AG08396 (cell line): ENCODE measurements around the gene GPR137B.
"Not testable (repeated sequence)": the region's sequence is repeated elsewhere in the genome, so short reads cannot be mapped to it uniquely, and the experiment has no call there.

Source experiments
- DNase-seq: peaks from one replicate; pipeline ENCODE4 v3.0.0; 2012; ENCODE audit warnings: low spot score, mixed read lengths

Gene GPR137B, protein sequence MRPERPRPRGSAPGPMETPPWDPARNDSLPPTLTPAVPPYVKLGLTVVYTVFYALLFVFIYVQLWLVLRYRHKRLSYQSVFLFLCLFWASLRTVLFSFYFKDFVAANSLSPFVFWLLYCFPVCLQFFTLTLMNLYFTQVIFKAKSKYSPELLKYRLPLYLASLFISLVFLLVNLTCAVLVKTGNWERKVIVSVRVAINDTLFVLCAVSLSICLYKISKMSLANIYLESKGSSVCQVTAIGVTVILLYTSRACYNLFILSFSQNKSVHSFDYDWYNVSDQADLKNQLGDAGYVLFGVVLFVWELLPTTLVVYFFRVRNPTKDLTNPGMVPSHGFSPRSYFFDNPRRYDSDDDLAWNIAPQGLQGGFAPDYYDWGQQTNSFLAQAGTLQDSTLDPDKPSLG

DNA sequence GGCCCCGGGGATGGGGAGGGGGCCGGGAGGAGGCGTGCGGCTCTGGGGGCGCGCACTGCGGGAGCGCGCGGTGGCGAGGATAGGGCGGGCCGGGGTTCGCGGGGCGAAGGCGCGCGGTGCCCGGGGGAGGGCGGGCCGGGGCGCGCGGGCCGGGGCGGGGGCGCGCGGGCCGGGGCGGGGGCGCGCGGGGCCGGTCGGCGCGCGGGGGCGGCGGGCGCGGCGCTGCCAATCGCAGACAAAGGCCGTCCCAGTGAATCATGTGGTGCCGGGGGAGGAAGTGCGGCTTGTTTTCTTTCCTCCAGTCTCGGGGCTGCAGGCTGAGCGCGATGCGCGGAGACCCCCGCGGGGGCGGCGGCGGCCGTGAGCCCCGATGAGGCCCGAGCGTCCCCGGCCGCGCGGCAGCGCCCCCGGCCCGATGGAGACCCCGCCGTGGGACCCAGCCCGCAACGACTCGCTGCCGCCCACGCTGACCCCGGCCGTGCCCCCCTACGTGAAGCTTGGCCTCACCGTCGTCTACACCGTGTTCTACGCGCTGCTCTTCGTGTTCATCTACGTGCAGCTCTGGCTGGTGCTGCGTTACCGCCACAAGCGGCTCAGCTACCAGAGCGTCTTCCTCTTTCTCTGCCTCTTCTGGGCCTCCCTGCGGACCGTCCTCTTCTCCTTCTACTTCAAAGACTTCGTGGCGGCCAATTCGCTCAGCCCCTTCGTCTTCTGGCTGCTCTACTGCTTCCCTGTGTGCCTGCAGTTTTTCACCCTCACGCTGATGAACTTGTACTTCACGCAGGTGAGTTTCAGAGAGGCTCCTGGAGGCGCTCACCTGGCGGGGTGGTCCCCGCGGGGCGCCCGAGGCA, at the start of gene GPR137B:
Gene GPR137B (plus strand): TSS at position 287 of the 851 bp plus-strand sequence. CDS start 84 bp downstream, at position 371.
- DNase-seq = peak; percentile 88

DNA sequence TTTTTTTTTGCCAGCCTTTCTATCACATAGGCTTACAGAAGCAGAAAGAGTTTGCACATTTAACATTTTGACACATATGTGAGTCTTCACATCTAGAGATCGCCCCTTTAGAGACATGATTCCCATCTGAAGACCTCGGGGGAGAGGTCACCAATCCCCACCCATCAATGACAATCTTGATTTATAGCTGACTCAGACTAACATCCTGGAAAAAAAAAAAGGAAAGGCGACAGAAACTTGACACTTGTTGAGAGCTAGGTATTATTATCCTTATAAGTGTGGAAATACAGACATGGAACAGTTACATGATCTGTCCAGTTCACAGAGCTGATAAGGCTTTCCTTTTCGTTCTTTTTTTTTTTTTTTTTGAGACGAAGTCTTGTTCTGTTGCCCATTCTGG, 49.4 kb upstream of the GPR137B start:
- no peak for DNase-seq

DNA sequence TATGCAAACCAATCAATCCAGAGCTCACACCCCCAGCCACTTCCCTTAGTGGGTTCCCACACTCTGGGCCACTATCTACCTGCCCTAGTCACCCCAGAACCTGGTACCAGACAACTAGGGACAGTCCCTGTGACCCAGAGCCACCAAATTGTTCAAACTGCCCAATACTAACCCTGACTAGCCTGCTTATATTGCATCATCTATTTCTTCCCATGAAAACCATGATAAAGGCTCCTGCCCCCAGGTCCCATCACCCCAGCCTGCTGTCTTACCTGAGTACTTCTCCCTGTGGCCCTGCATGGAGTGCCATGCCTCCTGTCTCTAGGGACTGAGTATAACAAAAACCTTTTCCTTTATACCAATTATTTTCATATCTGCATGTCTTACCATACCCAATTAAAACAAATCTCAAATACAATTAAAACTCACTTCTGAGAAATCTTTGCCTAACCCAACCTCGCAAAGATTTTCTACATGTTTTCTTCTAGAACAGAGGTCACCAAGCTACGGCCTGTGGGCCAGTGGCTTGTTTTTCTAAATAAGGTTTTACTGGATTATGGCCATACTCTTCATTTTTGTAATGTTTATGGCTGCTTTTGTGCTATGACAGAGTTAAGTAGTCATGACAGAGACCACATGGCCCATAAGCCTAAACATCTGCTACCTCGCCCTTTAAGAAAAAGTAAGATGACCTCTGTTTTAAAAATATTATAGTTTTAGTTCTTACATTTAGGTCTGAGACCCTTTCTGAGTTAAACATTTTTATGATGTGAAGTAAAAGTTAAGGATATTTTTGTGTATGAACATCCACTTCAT, 46.4 kb upstream of the GPR137B start:
- no peak for DNase-seq

DNA sequence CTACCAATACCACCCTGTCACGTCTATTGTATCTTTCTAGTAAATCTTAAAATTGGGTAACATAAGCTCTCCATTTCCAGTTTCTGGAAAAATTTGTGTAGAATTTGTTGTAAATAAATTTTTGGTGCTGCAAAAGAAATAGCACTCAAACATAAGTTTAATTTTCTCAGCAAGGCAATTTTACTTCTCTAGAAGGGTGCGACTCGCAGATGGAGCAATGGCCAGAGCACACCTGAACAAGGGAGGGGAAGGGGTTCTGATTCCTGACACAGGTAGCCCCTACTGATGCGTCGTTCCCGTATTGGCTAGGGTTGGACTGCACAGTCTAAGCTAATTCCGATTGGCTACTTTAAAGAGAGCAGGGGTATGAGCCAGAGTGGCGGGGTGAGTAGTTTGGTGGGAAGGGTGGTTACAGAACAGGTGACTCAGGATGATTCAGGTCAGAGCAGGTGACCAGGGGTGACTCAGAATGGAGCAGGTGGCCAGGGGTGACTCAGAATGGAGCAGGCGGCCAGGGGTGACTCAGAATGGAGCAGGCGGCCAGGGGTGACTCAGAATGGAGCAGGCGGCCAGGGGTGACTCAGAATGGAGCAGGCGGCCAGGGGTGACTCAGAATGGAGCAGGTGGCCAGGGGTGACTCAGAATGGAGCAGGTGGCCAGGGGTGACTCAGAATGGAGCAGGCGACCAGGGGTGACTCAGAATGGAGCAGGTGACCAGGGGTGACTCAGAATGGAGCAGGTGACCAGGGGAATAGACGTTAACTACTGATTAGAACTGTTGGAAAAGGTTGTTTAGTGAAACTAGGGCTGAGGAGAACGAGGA, 45.5 kb upstream of the GPR137B start:
- DNase-seq = not testable (repeated sequence)

DNA sequence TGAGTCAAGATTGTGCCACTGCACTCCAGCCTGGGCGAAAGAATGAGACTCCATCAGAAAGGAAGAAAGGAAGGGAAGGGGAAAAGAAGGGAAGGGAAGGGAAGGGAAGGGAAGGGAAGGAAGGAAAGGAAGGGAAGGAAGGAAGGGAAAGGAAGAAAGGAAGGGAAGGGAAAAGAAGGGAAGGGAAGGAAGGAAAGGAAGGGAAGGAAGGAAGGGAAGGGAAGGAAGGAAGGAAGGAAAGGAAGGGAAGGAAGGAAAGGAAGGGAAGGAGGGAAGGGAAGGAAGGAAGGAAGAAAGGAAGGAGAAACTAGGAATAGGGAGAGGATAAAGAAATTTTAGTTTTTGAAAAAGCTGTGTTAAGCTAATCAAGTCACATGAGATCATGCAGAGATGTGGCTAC, 44.1 kb upstream of the GPR137B start:
- DNase-seq = no peak

DNA sequence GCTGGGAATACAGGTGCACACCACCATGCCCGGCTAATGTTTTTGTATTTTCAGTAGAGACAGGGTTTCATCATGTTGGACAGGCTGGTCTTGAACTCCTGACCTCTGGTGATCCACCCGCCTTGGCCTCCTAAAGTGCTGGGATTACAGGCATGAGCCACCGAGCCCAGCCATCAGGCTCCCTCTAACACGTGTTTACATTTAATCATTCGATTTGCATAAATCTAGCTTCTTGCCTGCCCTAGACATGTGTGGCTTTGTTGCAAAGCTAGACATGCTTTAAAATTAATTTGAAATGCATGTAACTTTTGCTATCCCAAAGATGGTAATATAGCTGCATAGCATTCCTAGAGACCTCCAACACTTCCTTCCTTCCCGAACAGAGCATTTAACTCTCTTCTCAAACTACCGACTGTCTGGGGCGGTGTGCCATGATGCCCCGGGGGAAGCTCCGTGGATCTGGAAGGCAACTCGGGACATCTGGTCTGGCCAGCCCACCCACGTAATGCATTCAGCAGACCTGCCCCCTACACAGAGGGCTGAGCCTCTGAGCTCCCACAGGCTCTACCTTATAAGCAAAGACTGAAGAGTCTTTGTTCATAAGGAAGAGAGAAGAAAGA, 42.9 kb upstream of the GPR137B start:
- no peak for DNase-seq

DNA sequence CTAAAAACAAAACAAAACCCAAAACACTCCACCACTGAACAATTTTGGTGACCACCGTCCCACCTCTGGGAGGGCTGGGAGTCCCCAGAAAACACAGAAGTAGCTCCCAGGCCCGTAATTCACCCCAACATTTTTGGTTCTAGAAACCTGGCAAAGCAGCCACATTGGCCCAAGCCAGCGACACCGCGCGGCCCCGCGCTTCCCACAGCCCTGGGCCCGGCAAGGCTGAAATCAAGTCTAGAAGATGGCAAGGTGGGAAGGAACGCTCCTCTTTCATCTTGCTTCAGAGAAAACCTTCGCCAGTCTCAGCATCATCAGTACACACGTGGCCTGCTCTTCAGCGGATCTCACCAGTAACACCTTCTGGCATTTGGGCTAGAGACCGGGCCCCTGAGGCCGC, 41.5 kb upstream of the GPR137B start:
- no peak for DNase-seq

DNA sequence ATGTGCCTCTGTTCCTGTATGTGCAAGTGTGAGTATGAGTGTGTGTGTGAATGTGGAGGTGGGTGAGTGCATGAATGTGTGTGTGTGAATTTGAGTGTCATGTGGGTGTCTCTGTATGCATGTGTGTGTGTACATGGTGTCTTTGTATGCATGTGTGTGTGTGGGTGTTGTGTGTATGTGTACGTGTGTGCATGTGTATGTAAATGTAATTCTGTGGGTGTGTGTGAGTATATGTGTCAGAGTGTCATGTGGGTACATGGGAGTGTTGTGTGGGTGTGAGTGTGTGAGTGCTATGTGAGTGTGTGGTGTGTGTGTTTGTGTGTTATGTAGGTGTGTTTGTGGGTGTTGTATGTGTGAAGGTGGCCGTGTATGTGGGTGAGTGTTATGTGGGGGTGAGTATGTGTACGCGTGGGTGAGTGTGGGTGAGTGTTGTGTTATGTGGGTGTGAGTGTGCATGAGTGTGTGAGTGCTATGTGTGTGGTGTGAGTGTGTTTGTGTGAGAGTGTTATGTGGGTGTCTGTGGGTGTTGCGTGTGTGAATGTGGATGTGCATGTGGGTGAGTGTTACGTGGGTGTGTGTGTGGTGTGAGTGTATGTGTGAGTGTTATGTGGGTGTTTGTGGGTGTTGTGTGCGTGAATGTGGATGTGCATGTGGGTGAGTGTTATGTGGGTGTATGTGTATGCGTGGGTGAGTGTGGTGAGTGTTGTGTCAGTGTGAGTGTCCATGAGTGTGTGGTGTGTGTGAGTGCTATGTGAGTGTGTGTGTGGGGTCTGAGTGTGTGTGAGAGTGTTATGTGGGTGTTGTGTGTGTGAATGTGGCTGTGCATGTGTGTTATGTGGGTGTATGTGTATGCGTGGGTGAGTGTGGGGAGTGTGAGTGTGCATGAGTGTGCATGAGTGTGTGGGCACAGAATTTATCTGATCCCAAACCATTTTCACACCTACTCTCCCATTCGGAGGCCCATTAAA, 40.8 kb upstream of the GPR137B start:
- DNase-seq = no peak

DNA sequence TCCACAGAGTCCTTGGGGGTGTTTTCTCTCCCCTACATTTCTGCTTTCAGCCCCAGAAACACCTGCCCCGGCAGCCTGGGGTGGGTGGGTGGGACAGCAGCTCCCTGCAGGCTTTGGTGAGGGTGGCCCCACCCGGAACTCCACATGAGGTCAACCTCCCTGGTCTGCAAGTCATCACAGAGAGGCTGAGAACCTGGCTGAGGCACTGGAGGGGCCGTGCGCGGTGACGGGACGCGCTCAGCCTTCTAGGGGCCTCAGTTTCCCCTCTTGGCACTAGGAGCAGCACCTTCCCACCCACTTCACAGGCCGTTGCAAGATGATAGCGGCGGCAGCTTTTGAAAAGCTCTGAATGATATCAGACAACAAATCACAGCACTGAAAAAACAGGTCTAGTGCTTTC, 39.7 kb upstream of the GPR137B start:
- DNase-seq = no peak

DNA sequence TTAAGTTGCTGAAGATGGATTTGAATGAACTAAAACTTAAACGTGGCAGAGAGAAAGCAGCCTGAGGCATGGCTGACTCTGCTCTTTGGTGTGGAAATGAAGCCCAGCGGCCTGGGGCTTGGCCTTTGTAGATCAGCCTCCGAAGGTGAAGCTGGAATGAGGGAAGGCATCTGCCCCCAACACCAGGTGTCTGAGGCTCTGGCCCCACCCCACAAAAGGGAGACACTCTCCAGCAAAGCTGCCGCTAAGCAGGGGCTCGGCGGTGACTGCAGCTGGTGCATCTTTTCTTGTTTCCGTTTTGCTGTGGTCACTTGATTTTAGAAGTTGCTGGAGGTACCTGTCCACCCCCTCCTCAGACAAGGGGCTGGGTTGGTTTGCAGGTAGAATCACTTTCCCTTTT, 39.3 kb upstream of the GPR137B start:
- no peak for DNase-seq

DNA sequence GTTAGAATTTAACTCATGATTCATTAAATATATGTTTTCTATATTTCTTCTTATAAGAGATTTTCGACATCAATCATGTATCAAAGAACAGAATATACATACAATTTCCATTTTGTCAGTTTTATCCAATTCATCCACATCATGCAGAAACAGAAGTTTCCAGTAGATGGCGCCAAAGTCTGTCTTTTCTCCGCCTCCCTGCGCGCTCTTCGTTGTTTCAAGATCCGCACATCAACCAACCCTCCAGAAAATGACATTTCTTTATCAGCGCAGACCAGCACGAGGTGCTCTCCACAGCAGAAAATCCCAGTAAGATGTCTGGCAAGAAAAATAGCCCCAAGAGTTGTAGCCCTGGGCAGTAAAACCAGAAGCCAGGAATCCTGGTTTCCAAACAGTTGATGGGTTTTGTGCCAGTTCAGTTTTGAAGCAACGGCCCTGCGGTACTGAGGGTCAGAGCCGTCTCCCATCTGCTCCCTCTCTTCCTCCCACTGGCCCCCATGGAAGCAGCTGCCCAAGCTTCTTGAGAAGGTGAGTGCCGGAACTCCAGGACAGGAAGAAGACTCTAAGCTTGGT, 38.6 kb upstream of the GPR137B start:
- peak; percentile 83 for DNase-seq

DNA sequence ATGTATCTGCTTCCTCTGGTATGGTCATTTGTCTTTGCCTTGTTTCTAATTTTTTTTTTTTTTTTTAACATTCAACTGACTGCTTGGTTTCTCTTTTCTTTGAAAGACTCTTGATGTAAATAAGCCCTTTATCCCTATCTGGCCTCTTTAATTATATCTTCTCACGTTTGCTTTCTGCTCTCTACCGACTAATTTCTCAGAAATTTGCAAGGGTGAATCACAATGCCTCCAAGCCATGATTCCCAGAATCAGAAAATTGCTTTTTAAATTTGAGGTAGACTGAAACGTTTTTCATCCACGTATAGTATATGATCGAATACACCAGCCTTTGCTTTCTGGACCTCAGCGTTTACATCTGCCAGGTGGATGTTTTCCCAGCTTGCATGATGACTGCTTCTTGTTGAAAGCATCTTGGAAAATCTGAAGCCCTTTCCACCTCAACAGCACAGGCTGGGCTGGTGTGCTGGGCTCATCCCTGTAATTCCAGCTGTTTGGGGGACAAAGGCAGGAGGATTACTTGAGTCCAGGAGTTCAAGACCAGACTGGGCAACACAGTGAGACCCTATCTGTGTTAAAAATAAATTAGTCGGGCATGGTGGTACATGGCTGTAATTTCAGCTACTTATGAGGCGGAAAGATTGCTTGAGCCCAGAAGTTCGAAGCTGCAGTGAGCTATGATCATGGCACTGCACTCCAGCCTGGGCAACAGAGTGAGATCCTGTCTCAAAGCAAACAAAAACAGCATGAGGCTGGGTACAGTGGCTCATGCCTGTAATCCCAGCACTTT, 35.0 kb upstream of the GPR137B start:
- no peak for DNase-seq

DNA sequence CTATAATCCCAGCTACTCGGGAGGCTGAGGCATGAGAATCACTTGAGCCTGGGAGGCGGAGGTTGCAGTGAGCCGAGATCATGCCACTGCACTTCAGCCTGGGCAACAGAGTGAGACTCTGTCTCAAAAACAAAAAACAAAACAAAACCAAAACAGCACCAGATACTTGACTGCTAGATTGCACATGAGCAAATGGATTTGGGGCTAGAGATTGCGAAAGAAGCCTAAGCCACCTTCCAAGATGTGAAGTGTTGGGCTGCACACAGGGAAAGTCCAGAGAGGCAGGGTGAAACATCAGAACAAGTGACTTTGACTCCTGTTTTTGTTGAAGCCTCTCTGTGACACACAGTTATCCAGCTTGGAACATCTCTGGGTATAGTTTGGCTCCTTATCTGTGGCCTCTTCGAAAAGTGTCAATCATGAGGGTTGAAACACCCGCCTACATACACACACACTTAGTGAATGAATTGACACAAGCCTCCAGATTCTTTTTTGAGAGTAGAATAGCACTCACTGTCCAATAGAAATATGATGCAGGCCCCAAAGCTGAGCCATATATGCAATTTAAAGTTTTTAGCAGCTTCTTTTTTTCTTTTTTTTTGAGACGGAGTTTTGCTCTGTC, 34.2 kb upstream of the GPR137B start:
- no peak for DNase-seq

DNA sequence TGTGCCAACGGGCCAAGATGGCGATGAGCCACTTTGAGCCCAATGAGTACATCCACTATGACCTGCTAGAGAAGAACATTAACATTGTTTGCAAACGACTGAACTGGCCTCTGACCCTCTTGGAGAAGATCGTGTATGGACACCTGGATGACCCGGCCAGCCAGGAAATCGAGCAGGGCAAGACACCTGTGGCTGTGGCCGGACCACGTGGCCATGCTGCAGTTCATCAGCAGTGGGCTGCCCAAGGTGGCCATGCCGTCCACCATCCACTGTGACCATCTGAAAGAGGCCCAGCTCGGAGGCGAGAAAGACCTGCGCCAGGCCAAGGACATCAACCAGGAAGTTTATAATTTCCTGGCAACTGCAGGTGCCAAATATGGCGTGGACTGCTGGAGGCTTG, 32.2 kb upstream of the GPR137B start:
- DNase-seq = no peak

DNA sequence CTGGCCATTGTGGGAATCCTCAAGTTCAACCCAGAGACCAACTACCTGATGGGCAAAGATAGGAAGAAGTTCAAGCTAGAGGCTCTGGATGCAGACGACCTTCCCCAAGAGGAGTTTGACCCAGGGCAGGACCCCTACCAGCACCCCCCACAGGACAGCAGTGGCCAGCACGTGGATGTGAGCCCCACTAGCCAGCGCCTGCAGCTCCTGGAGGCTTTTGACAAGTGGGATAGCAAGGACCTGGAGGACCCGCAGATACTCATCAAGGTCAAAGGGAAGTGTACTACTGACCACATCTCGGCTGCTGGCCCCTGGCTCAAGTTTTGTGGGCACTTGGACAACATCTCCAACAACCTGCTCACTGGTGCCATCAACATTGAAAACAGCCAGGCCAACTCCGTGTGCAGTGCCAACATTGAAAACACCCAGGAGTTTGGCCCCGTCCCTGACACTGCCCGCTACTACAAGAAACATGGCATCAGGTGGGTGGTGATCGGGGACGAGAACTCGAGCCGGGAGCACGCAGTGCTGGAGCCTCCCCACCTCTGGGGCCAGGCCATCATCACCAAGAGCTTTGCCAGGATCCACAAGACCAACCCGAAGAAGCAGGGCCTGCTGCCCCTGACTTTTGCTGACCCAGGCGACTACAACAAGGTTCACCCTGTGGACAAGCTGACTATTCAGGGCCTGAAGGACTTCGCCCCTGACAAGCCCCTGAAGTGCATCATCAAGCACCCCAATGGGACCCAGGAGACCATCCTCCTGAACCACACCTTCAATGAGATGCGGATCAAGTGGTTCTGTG, 30.6 kb upstream of the GPR137B start:
- no peak for DNase-seq

DNA sequence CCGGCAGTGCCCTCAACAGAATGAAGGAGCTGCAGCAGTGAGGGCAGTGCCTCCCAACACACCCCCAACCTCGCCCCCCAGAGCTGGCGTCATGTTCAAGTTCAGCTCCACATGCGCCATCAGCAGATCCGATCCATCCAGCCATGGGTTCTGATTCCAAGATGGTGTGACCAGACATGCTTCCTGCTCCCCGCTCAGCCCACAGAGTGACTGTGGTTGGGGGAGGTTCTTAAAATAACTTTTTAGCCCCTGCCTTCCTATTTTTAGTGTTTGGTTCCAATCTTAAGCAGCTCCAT, 30.1 kb upstream of the GPR137B start:
- no peak for DNase-seq

DNA sequence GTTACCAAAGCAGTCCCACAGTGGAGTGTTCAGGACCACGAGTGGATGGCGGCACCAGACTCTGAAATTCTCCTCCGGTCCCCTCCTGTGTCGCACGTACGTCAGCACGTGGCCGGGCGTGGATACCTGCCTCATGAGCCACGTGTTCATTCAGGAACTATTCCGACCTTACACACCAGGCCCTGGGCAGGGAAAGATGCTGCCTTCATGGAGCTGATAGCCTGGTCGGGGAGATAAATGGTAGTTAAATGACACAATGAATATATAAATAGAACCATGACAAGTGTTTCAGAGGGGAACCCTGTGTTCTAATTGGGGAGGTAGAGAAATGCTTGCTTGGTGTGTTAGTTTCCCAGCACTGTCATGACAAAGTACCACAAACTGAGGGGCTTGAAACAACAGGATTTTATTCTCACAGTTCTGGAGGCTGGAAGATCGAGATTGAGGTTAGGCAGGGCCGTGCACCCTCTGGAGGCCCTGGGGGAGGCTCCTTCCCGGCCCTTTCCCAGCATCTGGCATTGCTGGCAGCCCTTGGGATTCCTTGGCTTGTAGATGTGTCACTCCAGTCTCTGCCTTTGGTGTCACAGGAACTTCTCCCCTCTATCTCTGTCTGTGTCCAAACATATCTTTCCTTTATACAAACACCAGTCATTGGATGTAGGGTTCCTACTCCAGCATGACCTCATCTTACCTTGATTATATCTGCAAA, 28.9 kb upstream of the GPR137B start:
- no peak for DNase-seq
